Measurements from ENCODE around the gene MBNL3. TPM values are rescaled to one million over a fixed set of nuclear protein-coding genes. Genes with fewer than 3 reads are reported as not detected.

Gene MBNL3
- total RNA-seq, 4 donors from 2014 or later, result 9.2 to 19.0 (median 15.9) TPM

DNA sequence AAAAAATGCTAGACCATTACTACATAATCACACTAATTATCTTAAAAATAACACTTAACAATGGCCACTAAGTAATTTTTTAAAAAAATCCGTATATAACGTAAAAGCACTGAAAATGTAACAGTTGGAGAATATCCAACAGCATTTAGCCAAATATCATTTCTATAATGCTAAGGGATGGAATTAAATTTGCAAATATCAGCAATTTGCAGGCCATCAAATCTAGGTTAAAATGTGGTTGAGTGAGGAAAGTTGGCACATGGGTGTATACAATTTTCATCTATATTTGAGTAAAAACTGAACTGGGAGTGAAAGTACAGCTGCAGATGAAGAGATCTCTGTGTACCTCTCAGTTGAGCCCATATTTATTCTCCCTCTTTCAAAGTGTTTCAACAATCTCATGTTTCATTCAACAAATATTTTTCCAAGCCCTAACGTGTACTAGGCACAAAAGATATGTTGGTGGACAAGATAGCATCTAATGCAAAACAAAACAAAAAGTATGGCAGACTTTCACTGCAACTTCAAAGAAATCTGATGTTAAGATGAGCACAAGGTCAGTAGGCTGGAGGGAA lies 63.0 kb downstream of the MBNL3 start:
- H3K9me3 ChIP-seq, result no peaks in the 10 kb centered on the region
- no peaks in the 10 kb centered on the region for H3K4me1 ChIP-seq
- H3K27me3 ChIP-seq, result peaks cover 0 to 4% of the 10 kb centered on the region in 2 donors
- WGBS, 2 donors, result 48 to 78% methylated on average over 3 of the region's 3 CpGs
- no peak overlapping the region for H3K4me3 ChIP-seq
- TF ChIP-seq, protein P1, sequence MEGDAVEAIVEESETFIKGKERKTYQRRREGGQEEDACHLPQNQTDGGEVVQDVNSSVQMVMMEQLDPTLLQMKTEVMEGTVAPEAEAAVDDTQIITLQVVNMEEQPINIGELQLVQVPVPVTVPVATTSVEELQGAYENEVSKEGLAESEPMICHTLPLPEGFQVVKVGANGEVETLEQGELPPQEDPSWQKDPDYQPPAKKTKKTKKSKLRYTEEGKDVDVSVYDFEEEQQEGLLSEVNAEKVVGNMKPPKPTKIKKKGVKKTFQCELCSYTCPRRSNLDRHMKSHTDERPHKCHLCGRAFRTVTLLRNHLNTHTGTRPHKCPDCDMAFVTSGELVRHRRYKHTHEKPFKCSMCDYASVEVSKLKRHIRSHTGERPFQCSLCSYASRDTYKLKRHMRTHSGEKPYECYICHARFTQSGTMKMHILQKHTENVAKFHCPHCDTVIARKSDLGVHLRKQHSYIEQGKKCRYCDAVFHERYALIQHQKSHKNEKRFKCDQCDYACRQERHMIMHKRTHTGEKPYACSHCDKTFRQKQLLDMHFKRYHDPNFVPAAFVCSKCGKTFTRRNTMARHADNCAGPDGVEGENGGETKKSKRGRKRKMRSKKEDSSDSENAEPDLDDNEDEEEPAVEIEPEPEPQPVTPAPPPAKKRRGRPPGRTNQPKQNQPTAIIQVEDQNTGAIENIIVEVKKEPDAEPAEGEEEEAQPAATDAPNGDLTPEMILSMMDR (IDR thresholded peaks at IDR 0.05), result no peak
- TF ChIP-seq EP300 (IDR thresholded peaks at IDR 0.05) (no peak), POLR2A (IDR thresholded peaks at IDR 0.05) (no peak)
- no peaks in the 10 kb centered on the region for H3K36me3 ChIP-seq
- H3K27ac ChIP-seq, result no peak overlapping the region
- DNase-seq (ENCODE audit: low spot score in 2 of 2), result no peak

DNA sequence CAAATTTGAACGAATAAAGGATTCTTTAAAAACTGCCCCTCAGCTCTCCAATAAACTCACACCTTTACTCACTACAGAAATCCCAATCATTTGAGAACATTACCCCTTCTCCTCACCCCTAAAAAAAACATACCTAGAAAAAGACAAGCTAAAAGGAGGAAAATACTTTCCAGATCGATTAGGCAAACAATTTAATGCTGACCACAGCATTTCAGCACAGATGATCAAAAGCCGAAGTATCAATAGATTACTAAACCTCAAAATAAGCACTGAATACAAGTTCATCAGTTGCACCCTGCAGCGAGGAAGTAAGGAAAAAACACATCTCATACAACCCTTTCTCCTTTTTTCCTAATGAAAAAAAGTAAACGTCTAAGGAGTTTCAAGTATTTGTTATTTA lies 65.5 kb downstream of the MBNL3 start:
- Histone ChIP-seq H3K27me3 (peaks cover 0 to 5% of the 10 kb centered on the region in 2 donors), H3K4me3 (no peak overlapping the region), H3K4me1 (no peaks in the 10 kb centered on the region), H3K27ac (no peak overlapping the region), H3K36me3 (no peaks in the 10 kb centered on the region), H3K9me3 (no peaks in the 10 kb centered on the region)
- TF ChIP-seq EP300 (IDR thresholded peaks at IDR 0.05), result no peak
- TF ChIP-seq POLR2A (IDR thresholded peaks at IDR 0.05), result no peak
- TF ChIP-seq, protein P1 (IDR thresholded peaks at IDR 0.05), result no peak
- no peak for DNase-seq (ENCODE audit: low spot score in 2 of 2)
- 66 to 78% methylated on average over 5 of the region's 5 CpGs for WGBS, 2 donors

DNA sequence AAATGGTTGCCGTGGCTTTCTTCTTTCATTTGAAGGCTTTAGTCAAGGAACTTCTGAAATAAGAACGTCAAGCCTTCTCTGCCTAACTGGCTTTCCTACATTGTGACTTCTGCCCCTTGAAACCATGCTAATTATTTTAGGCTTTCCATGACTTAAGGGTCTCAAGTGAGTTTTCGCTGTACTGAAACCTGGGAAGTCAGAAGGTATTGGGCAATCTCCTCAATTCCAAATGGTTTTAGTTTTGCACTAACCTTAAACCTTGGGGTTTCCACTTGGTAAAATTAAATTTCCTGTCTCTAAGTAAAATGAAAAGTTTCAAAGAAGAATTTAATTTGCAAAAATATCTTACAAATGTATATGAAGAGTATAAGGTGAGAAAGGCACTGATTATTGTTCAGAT lies 73.8 kb downstream of the MBNL3 start:
- Histone ChIP-seq H3K4me3 (no peak overlapping the region), H3K27me3 (peaks cover 0 to 22% of the 10 kb centered on the region in 2 donors), H3K27ac (no peak overlapping the region), H3K36me3 (no peaks in the 10 kb centered on the region), H3K9me3 (no peaks in the 10 kb centered on the region), H3K4me1 (no peaks in the 10 kb centered on the region)
- TF ChIP-seq EP300 (IDR thresholded peaks at IDR 0.05) (no peak), POLR2A (IDR thresholded peaks at IDR 0.05) (no peak)
- TF ChIP-seq, protein P1 (IDR thresholded peaks at IDR 0.05), result no peak
- DNase-seq (ENCODE audit: low spot score in 2 of 2), result no peak
- 77 to 100% methylated on average over 3 of the region's 3 CpGs for WGBS, 2 donors

DNA sequence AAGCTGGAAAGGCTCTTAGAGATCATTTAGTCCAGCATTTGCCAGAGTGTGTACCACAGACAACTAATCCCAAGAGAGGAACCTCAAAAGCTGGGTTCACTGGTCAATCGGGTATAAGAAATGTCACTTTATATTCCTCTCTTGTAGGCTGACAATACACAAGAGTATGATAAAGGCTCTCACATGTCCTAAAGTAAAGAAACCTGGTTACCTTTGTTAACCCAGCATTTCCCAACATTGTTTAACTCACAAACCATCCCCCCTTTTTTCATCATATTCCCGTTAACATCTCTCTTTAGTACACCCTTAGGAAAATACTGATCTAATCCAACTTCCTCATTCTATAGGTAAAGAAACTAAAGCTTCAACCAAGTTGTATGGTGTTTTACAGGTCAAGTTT lies 74.4 kb downstream of the MBNL3 start:
- H3K36me3 ChIP-seq, result no peaks in the 10 kb centered on the region
- DNase-seq (ENCODE audit: low spot score in 2 of 2), result no peak
- H3K4me3 ChIP-seq, result no peak overlapping the region
- H3K4me1 ChIP-seq, result no peaks in the 10 kb centered on the region
- TF ChIP-seq, protein P1 (IDR thresholded peaks at IDR 0.05), result no peak
- TF ChIP-seq POLR2A (IDR thresholded peaks at IDR 0.05) (no peak), EP300 (IDR thresholded peaks at IDR 0.05) (no peak)
- no peak overlapping the region for H3K27ac ChIP-seq
- H3K9me3 ChIP-seq, result no peaks in the 10 kb centered on the region
- WGBS, 2 donors, result 85 to 93% methylated on average over 2 of the region's 2 CpGs
- H3K27me3 ChIP-seq, result peaks cover 0 to 22% of the 10 kb centered on the region in 2 donors

DNA sequence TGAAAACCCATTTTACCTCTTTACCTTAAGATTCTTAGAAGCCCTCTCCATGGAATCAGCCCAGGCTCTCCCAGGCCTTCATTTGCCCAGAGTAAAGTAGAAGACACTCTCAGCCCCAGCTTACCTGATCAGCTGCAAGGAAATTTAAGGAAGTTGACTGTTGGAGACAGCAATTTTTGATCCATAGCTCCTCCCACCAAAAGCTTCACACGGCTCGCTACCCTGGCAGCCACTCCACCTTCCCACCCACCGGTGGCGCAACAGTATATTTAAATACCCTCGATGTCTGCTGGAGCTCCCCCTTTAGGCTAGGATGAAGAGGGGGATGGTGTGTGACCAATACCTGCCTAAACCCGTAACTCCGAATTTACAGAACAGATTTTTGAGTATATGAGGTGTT lies 75.4 kb downstream of the MBNL3 start:
- no peak for DNase-seq (ENCODE audit: low spot score in 2 of 2)
- H3K4me1 ChIP-seq, result no peaks in the 10 kb centered on the region
- no peaks in the 10 kb centered on the region for H3K9me3 ChIP-seq
- WGBS, 2 donors, result 64 to 70% methylated on average over 7 of the region's 7 CpGs
- H3K27ac ChIP-seq, result no peak overlapping the region
- no peaks in the 10 kb centered on the region for H3K36me3 ChIP-seq
- no peak overlapping the region for H3K4me3 ChIP-seq
- peaks cover 0 to 18% of the 10 kb centered on the region in 2 donors for H3K27me3 ChIP-seq
- TF ChIP-seq POLR2A (IDR thresholded peaks at IDR 0.05) (no peak), EP300 (IDR thresholded peaks at IDR 0.05) (no peak)
- TF ChIP-seq, protein P1 (IDR thresholded peaks at IDR 0.05), result no peak
